Parathyroid adenoma (tissue), 2 donors: ENCODE data around the gene SPRING1.

Experiments
- H2AFZ ChIP-seq: fragments of 300-600 bp; sonication (generic); one replicate; pipeline ENCODE4 v1.7.0; 2017; ENCODE audit warnings: antibody characterized with exemption, mild to moderate bottlenecking
- H3K27ac ChIP-seq: fragments of 300-600 bp; sonication (generic); one replicate; pipeline ENCODE4 v1.7.0; 2017
- H3K27me3 ChIP-seq: fragments of 300-600 bp; sonication (generic); one replicate; pipeline ENCODE4 v1.7.0; 2017; ENCODE audit warnings: low read length; ENCODE audit not compliant: control insufficient read depth, insufficient read depth
- H3K36me3 ChIP-seq: fragments of 300-600 bp; sonication (generic); one replicate; pipeline ENCODE4 v1.7.0; 2017; ENCODE audit warnings: low read length; ENCODE audit not compliant: control insufficient read depth, insufficient read depth
- H3K4me1 ChIP-seq: fragments of 300-600 bp; sonication (generic); one replicate; pipeline ENCODE4 v1.7.0; 2017; ENCODE audit warnings: control low read depth
- H3K4me2 ChIP-seq: fragments of 300-600 bp; sonication (generic); one replicate; pipeline ENCODE4 v1.7.0; 2017; ENCODE audit warnings: low read length
- H3K4me3 ChIP-seq: fragments of 300-600 bp; sonication (generic); one replicate; pipeline ENCODE4 v1.7.0; 2017; ENCODE audit warnings: low read depth, low read length
- H3K79me2 ChIP-seq: fragments of 300-600 bp; sonication (generic); one replicate; pipeline ENCODE4 v1.7.0; 2017; ENCODE audit warnings: control low read depth
- H3K9ac ChIP-seq: fragments of 300-600 bp; sonication (generic); one replicate; pipeline ENCODE4 v1.7.0; 2017; ENCODE audit warnings: mild to moderate bottlenecking
- H3K9me3 ChIP-seq: fragments of 300-600 bp; sonication (generic); one replicate; pipeline ENCODE4 v1.7.0; 2017; ENCODE audit warnings: low read length; ENCODE audit not compliant: control insufficient read depth
- CTCF ChIP-seq: fragments of 300-600 bp; sonication (generic); IDR thresholded peaks from one replicate; pipeline ENCODE4 v1.7.0; 2017; ENCODE audit warnings: antibody characterized with exemption, mild to moderate bottlenecking
- donor health status: primary hyperparathyroidism.

SPRING1 gene

GRCh38 chr12:116689979-116690744 lies 47.7 kb downstream of the SPRING1 start:
- no peak overlapping the region for H3K9ac ChIP-seq
- no peak for TF ChIP-seq CTCF
- H3K4me3 ChIP-seq = no peak overlapping the region
- no peak overlapping the region for H2AFZ ChIP-seq
- H3K79me2 ChIP-seq = no peaks in the 10 kb centered on the region
- H3K4me1 ChIP-seq = no peaks in the 10 kb centered on the region
- peaks cover 3% of the 10 kb centered on the region for H3K27me3 ChIP-seq
- H3K9me3 ChIP-seq = no peaks in the 10 kb centered on the region
- no peak overlapping the region for H3K27ac ChIP-seq
- no peaks in the 10 kb centered on the region for H3K36me3 ChIP-seq
- H3K4me2 ChIP-seq = no peak overlapping the region

- Histone ChIP-seq H3K4me2 (no peak overlapping the region), H3K9ac (no peak overlapping the region), H3K79me2 (no peaks in the 10 kb centered on the region), H3K4me1 (no peaks in the 10 kb centered on the region), H2AFZ (no peak overlapping the region), H3K9me3 (no peaks in the 10 kb centered on the region), H3K27ac (no peak overlapping the region), H3K27me3 (peaks cover 3% of the 10 kb centered on the region), H3K4me3 (no peak overlapping the region), H3K36me3 (no peaks in the 10 kb centered on the region)
- no peak for TF ChIP-seq CTCF
Observed at GRCh38 chr12:116689521-116689920, 48.3 kb downstream of the SPRING1 start.
